Right hindlimb (tissue), 1 donor: ENCODE results near the gene DVL2.

Source experiments
- DNase-seq: peaks from one replicate; pipeline ENCODE4 v3.0.0-alpha.2; 2018

The DVL2 gene

DNA sequence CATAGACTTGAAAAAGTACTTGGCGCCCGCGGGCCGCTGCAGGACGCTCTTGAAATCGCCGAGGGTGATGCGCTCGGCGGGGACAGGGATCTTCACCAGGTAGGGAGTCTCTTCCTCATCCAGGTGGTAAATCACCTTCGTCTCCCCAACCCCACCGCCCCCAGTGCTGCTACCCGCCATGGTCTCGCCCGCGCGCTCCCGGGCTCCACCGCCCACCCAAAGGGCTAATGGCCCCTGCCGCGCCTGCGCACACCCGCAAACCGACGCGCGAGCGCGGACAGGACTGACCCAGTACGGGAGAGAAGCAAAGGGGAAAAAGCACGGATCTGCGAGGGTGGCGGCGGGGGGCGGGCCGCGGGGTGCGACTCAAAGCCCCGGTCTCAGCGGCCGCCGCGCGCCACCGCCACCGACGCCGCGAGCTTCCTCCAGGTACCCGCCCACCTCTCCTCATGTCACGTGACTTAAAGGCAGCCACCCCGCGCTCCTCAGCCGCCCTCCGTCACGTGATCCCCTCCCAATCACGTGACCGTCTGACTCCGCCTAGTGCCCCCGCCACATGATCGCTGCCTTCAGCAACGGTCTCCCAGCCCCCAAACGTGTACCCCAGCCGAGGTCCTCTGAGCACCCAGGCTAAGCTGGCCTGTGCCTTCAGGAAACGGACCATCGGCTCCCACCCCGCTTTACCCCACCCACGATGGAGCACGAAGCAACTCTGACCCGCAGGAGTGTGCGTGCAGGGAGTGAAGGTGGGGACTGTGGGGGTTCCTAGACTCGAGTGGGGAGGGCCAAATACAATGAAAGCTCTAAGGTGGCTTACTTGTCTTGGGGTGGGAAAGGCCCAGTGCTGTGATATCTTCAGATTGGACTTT is at the start of gene DVL2:
TSS of gene DVL2 (minus strand) at position 435 of the 869 bp plus-strand sequence. CDS start at position 180, 255 bp downstream.
- DNase-seq = peak; percentile 97

DNA sequence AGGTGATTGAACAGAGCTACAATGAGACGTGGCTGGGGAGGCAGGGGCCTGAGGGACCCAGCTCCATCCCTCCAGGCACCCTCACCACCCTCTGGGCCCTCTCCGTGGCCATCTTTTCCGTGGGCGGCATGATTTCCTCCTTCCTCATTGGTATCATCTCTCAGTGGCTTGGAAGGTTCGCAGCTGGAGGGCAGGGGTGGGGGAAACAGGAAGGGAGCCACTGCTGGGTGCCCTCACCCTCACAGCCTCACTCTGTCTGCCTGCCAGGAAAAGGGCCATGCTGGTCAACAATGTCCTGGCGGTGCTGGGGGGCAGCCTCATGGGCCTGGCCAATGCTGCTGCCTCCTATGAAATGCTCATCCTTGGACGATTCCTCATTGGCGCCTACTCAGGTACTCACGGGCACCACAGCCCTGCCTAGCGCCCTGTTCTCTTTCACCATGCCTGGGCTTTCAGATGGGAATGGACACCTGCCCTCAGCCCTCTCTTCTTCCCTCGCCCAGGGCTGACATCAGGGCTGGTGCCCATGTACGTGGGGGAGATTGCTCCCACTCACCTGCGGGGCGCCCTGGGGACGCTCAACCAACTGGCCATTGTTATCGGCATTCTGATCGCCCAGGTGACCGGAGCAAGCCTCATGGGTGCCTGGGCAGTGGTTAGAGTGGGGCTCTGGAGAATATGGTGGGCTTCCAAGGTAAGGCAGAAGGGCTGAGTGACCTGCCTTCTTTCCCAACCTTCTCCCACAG is 49.3 kb upstream of the DVL2 start:
- no peak for DNase-seq

DNA sequence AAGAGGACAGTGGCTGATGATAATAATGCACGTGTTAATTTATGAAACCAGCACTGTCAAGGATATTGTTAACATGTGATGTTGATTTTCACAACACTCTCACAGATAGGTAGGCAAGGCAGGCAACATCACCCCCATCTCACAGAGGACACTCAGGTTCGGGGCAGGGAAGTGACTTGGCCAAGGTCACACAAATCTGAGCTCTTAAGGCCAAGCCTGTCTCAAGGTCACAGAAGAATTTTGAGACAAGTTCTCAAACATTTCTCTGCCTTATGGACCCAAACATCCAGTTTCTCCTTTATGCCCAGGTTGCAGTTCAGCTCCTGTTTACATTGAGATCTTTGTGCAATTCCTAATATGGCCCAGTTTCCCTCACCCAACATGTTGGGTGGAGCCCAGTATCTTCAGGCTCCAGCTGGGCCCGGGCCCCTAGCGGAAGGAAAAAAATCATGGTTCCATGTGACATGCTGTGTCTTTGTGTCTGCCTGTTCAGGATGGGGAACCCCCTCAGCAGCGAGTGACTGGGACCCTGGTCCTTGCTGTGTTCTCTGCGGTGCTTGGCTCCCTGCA is 48.5 kb upstream of the DVL2 start:
- DNase-seq = no peak

DNA sequence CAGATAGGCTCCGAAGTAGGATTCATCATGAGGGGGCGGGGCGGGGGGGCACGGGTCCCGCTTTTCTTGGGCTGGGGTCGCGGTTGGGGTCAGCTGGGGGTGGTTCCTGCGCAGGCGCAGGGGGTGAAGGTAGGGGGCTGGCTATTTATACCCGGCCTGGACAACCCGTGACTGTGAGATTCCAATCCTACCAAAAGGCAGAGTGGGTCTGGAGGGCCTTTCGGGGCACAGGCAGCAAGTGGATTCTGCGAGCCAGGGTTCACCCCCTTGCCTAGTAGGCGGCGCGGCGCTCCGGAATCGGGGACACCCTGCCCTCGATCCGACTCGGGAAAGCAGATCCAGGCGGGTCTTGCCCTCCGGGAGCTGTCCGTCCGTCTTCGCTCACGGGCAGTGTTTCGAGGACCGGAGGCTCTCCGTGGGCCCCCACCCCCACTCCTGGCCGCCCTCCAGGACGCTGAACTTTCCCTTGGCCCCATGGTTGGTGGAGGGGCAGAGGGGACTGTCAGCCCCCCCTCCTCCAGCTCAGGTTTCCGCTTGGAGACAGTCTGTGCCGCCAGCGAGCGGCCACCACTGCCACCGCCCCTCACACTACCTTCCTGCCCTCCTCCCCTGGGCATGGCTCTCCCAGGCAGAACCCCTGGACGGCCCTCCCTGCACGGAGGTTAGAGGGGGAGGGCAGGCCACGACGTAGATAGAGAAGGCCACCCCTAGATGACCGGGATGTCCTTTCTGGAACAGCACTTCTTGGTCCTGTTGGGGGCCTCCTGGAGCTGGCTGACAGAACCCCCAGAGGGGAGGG is 47.8 kb upstream of the DVL2 start:
- peak; percentile 61 for DNase-seq

DNA sequence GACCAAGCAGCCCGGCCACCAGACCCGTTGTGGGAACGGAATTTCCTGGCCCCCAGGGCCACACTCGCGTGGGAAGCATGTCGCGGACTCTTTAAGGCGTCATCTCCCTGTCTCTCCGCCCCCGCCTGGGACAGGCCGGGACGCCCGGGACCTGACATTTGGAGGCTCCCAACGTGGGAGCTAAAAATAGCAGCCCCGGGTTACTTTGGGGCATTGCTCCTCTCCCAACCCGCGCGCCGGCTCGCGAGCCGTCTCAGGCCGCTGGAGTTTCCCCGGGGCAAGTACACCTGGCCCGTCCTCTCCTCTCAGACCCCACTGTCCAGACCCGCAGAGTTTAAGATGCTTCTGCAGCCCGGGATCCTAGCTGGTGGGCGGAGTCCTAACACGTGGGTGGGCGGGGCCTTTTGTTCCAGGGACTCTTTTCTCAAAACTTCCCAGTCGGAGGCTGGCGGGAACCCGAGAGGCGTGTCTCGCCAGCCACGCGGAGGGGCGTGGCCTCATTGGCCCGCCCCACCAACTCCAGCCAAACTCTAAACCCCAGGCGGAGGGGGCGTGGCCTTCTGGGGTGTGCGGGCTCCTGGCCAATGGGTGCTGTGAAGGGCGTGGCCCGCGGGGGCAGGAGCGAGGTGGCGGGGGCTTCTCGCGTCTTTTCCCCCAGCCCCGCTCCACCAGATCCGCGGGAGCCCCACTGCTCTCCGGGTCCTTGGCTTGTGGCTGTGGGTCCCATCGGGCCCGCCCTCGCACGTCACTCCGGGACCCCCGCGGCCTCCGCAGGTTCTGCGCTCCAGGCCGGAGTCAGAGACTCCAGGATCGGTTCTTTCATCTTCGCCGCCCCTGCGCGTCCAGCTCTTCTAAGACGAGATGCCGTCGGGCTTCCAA is 47.0 kb upstream of the DVL2 start, which contains the start of gene SLC2A4:
TSS of gene SLC2A4 (plus strand) at position 645 of the 879 bp plus-strand sequence. CDS start at position 862, 217 bp downstream.
- peak; percentile 93 for DNase-seq

DNA sequence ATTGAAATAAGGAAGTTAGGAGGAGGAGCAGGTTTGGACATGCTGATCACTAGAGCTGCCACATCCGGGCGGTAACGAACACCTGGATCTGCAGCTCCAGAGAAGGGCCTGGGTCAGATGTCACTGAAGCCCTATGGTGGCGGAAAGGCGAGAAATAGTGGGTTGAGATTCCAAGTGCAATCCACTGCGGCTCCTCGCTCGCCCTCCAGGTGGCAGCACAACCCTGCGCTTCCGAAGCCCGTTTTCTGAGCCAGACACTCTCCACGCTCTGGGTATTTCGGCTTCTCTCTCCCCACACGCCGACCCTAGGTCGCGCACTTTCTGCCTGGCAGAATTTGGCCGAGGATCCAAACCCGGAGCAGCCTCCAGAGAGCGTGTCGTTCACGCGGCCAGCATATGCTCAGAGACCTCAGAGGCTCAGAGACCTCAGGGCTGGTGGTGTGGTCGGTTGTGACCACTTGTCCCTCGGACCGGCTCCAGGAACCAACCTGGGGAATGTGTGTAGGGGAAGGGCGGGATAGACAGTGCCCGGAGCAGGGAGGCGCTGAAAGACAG is 46.3 kb upstream of the DVL2 start:
- peak; percentile 85 for DNase-seq

DNA sequence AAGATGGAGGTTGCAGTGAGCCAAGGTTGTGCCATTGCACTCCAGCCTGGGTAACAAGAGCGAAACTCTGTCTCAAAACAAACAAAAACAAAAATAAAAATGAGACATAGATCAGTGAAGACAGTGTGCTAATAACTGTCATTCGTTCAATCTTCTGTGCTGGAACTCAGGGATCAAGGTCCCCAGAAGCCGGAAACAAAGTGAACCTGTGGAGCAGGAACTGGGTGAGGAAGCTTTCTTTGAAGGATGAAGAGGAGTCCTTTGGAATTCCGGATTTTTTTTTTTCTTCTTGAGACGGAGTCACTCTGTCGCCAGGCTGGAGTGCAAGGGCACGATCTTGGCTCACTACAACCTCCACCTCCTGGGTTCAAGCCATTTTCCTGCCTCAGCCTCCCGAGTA is 45.1 kb upstream of the DVL2 start:
- DNase-seq = no peak

DNA sequence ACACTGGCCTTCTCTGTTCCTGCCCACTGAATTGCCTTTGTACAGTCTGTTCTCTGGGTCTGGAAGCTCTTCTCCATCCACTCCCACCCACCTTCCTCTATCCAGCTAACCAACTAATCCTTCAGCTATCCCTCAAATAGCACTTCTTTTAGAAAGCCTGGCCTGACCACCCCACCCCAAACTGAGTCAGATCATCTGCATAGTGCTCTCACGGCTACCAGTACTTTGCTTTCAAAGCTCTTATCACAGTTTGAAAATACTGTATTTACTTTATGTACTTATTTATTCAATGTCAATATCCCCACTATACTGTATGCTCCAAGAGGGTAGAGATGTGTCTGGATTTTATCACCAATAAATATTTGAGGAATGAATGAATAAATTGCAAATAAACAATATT is 32.5 kb upstream of the DVL2 start:
- no peak for DNase-seq

DNA sequence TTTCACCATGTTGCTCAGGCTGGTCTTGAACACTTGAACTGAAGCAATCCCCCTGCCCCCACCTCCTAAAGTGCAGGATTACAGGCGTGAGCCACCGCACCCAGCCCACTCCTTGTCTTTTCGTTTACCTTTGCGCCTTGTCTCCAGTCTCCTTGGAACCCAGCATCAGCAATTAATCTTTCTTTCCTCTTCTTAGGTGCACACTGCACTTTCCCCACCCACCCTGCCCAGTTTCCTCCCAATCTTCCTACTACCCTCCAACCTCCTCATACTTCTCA is 29.4 kb upstream of the DVL2 start:
- no peak for DNase-seq

DNA sequence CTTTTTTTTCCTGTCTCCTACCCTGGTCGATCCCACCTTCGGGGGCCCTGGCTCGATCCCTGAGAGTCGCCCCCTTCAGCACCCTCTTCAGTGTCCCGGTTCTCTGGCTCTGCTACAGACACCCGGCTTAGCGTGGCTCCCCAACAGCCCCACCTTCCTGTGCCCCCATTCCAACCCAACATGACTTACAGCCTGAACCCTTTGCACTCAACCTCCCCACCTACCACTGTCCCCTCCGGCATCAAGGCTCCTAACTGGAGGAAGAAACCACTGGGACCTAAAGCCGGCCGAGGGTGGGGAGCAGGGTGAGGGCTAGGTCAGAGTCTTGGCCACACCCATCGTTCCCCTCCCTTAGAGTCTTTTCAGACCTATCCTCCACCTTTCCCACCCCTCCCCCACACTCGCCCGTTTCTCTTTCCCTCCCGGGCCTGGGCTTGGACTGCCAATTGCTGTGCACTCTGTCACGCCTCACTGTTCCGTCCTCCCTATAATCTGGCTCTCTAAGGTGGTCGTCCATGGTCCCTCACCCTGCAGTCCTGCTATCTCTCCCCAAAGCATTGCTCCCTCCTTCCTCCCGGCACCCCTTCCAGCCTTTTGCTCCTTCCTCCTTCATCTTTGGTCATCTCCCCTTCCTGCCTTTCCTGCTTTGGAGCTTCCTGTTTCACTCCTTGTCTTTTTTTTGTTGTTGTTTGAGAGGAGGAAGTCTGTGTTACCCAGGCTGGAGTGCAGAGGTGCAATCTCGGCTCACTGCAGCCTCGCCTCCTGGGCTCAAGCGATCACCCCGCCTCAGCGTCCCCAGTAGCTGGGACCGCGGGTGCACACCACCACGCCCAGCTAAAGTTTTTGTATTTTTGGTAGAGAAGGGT is 28.9 kb upstream of the DVL2 start:
- no peak for DNase-seq

DNA sequence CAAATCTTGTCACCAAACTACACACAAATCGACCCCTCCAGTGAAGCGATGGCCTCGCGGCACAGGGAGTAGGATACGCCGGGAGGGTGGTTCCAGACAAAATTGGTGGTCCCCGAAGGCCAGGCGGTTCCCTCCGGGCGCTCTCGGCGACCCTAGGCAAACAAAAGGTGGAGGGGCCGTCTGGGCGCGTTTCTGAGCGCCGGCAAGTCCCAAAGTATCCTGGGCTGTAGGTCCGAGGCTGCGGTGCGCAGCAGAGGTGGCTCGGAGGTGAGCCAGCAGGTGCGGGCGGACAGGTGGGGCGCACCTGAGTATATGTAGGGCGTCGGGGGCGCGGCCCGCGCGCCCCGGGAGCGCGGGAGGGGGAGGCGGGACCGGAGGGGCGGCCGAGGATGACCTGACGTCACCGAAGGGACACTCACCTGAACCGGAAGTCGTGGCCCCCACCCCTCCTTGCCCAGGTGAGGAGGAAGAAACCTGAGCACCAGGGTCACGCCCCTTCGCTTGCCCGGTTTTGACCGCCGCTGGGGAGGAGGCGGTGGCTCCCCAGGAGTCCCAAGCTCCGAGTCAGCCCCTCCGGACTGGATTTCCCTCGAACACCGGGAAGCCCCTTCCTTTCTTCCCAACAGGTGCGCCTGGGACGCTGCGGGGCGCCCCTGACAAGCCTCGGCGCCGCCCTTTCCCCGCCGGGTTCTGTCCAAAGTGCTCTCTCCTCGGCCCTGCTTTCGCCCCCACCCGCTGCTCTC is 28.0 kb upstream of the DVL2 start, which contains the start of gene CLDN7:
TSS of gene CLDN7 (minus strand) at position 287 of the 743 bp plus-strand sequence. CDS start 435 bp downstream, outside the sequence.
- DNase-seq = no peak

DNA sequence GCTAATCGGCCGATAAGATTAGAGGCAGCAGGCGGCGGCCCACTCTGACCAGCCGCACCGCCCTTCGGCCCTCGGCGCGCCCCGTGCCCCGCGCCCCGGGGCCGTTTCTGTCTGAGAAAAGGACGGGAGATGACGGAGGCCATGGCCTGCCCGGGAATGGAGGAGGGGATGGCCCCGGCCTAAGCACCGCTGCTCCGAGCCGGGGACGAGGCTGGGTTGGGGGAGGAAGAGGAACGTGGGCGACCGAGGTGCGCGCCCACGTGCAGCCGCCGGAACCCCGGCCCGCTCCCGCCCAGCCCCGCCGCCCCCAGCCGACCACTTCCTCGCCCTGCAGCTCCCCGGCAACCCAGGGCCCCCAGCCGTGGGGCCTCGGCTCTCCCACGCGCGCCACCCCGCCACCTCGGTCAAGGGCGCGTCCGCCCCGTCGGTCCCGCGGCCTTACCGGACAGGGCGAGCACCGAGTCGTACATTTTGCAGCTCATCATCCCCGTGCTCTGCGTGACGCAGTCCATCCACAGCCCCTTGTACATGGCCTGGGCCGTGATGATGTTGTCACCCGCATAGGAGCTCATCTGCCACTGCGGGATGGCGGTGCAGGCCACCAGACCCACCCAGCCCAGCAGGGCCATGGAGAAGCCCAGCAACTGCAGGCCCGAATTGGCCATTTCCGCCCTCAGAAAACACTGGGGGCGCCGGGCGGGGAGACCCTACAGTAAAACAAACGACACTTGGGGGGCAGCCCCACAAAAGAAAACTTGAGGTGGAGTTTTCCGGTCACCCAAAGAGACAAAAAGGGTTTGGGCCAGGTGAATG is 27.3 kb upstream of the DVL2 start:
- no peak for DNase-seq

DNA sequence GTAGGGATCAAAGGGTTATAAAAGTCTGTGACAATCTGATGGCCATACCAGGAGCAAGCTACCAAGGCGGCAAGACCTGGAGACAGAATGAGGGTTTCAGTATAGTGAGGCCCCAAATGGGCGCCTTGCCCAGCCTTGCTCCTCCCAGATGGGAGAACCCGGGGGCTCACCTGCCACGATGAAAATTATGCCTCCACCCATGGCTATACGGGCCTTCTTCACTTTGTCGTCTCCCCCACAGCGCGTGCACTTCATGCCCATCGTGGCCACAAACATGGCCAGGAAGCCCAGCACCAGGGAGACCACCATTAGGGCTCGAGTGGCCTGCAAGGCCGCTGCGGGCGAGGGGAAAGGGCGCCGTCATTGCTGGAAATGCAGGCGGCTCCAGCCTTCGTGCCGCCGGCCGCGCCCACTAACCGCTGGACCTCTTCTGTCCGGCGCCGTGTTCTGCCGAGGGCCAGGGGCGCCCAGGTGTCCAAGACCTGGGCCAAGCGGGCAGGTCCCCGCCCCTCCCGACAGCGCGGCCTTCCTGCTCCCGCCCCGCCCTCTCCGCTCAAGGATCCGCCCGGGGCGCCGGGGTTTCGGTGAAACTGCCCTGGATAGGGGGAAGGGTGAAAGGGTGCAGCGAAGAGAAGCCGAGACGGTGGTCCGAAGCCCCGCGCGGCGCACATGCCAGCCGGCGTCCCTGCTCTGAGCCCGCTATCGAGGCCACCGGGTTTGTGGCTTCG is 26.5 kb upstream of the DVL2 start:
- peak; percentile 34 for DNase-seq

DNA sequence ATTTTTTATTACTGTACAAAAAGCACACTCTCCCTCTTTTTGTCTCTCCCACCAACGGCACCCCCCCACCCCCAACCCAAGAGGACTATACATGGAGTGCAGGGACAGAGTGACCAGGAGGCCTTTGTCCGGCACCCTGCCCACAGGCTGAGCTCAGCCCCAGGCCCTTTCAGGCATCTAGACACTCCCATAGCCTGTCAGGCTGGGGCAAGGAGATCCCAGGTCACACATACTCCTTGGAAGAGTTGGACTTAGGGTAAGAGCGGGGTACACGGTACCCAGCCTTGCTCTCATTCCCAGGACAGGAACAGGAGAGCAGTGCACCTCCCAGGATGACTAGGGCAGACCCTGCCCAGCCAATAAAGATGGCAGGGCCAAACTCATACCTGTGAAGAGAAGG is 25.8 kb upstream of the DVL2 start:
- DNase-seq = no peak

DNA sequence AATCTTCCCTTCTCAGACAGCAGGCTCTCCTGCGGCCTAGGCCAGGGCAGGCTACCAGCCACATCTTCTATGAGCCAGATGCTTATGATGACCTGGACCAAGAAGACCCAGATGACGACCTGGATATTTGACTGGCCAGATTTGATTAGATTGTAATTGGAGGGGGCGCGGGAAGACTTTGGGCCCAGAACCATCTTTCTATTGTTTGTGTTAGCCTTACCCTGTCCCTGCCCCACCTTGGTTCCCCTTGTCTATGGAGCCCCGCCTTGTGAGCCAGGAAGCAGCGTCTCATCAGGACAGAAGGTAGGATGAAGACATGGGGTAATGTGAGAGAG is 25.2 kb upstream of the DVL2 start:
- DNase-seq = no peak

DNA sequence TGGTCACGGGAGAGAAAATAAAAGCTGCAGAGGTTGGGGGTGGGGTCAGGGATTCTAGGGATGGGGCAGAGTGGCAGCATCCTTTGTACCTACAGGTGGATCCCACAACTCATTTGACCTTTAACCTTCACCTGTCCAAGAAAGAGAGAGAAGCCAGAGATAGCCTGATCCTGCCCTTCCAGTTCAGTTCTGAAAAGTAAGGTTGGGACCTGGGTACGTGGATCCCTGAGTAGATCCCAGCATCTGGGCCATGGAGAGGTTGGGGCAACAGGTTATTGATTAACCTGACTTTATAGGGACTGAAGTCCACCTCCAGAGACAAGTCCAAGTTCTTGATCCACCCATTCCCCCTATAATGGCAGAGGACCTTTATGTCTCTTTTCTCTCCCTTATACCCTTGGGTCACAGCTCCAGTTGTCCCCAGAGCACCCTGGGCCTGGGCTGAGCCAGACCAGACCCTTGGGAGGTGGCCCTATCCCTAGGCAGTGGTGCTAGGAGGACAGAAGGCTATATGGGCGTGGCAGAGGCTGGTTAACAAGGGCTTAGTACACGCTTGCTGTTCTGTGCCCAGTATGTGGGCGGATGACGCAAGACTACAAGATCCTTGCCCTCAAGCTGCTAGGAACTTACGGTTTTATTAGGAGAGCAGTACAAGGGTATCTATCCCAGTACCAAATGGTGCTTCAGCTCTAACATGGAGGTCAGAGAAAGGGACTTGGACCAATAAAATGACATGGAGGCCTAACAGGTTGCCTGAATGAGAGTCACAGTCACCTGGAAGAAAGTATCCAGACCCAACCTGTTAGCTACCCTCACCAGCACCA is 24.6 kb upstream of the DVL2 start:
- no peak for DNase-seq

DNA sequence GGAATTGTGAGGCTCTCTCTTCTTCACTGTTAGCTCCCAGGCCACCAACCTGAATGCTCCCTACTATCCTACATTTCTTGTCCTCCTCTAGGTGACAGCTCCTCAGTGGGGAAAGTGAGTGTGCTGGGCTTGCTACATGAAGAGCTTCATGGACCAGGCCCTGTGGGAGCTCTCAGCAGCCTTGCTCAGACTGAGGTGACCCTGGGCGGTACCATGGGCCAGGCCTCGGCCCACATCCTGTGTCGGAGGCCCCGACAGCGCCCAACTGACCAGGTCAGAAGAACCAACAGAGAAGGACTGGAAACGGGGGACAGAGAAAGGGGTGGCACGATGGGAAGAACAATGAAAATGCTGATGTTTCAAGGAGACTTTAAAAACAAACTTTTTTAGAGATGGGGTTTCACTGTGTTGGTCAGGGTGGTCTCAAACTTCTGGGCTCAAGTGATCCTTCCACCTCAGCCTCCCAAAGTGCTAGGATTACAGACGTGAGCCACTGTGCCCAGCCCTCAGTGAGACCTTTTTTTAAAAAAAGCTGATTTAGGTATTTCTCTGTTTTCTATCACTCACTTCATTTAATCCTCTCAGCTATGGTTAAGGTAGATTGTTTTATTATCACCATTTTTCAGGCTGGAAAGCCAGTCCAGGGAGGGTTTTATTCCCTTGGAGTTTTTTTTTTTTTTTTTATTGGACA is 22.6 kb upstream of the DVL2 start:
- DNase-seq = no peak
